HepG2 (cell line): Measurements from ENCODE around the gene MRPL50. TPM values are rescaled to one million over a fixed set of nuclear protein-coding genes. Genes with fewer than 3 reads are reported as not detected.

Source experiments
- ARNT2 ChIP-seq: sonication (generic); formaldehyde crosslinking; IDR thresholded peaks from 2 replicates; pipeline ENCODE4 v1.8.0; 2022; ENCODE audit warnings: mild to moderate bottlenecking, low read depth, missing genetic modification reagents, moderate library complexity
- DPF2 ChIP-seq: sonication (generic); formaldehyde crosslinking; IDR thresholded peaks from 2 replicates; pipeline ENCODE4 v1.4.0; 2020; ENCODE audit warnings: mild to moderate bottlenecking, low read depth, missing genetic modification reagents, borderline replicate concordance
- FOXK1 ChIP-seq: sonication (generic); formaldehyde crosslinking; IDR thresholded peaks from 2 replicates; pipeline ENCODE4 v1.4.0; 2020; ENCODE audit warnings: low read depth, missing genetic modification reagents, borderline replicate concordance
- HOXA7 ChIP-seq: sonication (generic); formaldehyde crosslinking; IDR thresholded peaks from 2 replicates; pipeline ENCODE4 v1.8.1; 2022; ENCODE audit warnings: mild to moderate bottlenecking, missing genetic modification reagents, moderate library complexity
- NR1H2 ChIP-seq: sonication (generic); formaldehyde crosslinking; IDR thresholded peaks from 2 replicates; pipeline ENCODE4 v1.8.1; 2022; ENCODE audit warnings: low read depth, missing genetic modification reagents, borderline replicate concordance
- RBAK ChIP-seq: sonication (generic); formaldehyde crosslinking; IDR thresholded peaks from 2 replicates; pipeline ENCODE4 v1.5.1; 2020; ENCODE audit warnings: mild to moderate bottlenecking, missing genetic modification reagents
- SRF ChIP-seq: IDR thresholded peaks from 2 replicates; pipeline ENCODE4 v1.6.1; 2011; ENCODE audit warnings: mild to moderate bottlenecking, low read depth, low read length, moderate library complexity
- THAP11 ChIP-seq: IDR thresholded peaks from 2 replicates; pipeline ENCODE4 v1.6.1; 2016; ENCODE audit warnings: missing biosample characterization, missing genetic modification reagents
- ZFP82 ChIP-seq: sonication (generic); formaldehyde crosslinking; IDR thresholded peaks from 2 replicates; pipeline ENCODE4 v1.5.1; 2020; ENCODE audit warnings: mild to moderate bottlenecking, missing genetic modification reagents, borderline replicate concordance
- ZNF234 ChIP-seq: sonication (generic); formaldehyde crosslinking; conservative IDR thresholded peaks from 2 replicates; pipeline ENCODE4 v1.5.1; 2020; ENCODE audit warnings: mild to moderate bottlenecking, missing genetic modification reagents
- ZNF530 ChIP-seq: sonication (generic); formaldehyde crosslinking; IDR thresholded peaks from 2 replicates; pipeline ENCODE4 v1.5.0; 2020; ENCODE audit warnings: low read depth, mild to moderate bottlenecking, missing genetic modification reagents
- ZNF713 ChIP-seq: sonication (generic); formaldehyde crosslinking; IDR thresholded peaks from 2 replicates; pipeline ENCODE4 v1.4.0; 2020; ENCODE audit warnings: mild to moderate bottlenecking, missing genetic modification reagents
- ZNF768 ChIP-seq: sonication (generic); formaldehyde crosslinking; IDR thresholded peaks from 2 replicates; pipeline ENCODE4 v1.4.0; 2020; ENCODE audit warnings: missing genetic modification reagents
- polyA plus RNA-seq, 8 experiments: library from polyadenylated mRNA; depleted of rRNA in 3 of 8; stranded (reverse) in 7 of 8; unstranded in 1 of 8; fragments of >200 nt; fragmentation: Illumina TruSeq in 4 of 8; extraction: Trizol in 4 of 8; gene quantifications; 2 replicates each; pipeline versions ENCODE4 v1.2.1 to v1.2.3, GENCODE V29; 2011 to 2016; ENCODE audit warnings: low read depth in 4 of 8, missing spikeins in 1 of 8, mixed read lengths in 1 of 8; ENCODE audit not compliant: insufficient read depth in 1 of 8
- total RNA-seq, 5 experiments: library from RNA; depleted of rRNA; stranded (reverse); fragments of >200 nt; fragmentation: Illumina TruSeq; extraction: Trizol; gene quantifications; 2 replicates each; pipeline ENCODE4 v1.2.3, GENCODE V29; 2016; ENCODE audit warnings: low read depth in 1 of 5
- TF ChIP-seq, protein P1 (sequence below): sonication (generic); formaldehyde crosslinking; IDR thresholded peaks from 2 replicates; pipeline ENCODE4 v1.4.0; 2020; ENCODE audit warnings: missing genetic modification reagents, borderline replicate concordance
- TF ChIP-seq, protein P2 (sequence below): sonication (generic); IDR thresholded peaks from 2 replicates; pipeline ENCODE4 v1.6.1; 2016; ENCODE audit warnings: low read depth, borderline replicate concordance
- TF ChIP-seq, protein P3 (sequence below): IDR thresholded peaks from 2 replicates; pipeline ENCODE4 v1.4.0; 2020; ENCODE audit warnings: mild to moderate bottlenecking, missing genetic modification reagents
- TF ChIP-seq, protein P4 (sequence below): sonication (generic); formaldehyde crosslinking; IDR thresholded peaks from 2 replicates; pipeline ENCODE4 v1.4.0; 2020; ENCODE audit warnings: missing genetic modification reagents
- TF ChIP-seq, protein P5 (sequence below): sonication (generic); formaldehyde crosslinking; IDR thresholded peaks from 2 replicates; pipeline ENCODE4 v1.4.0; 2020; ENCODE audit warnings: mild to moderate bottlenecking, missing genetic modification reagents

MRPL50 gene
- total and polyA plus RNA-seq, 2 of the 13 experiments (the other 11 are each of a cell fraction or from before 2014, with no cell fraction given): 37.1 to 70.0 TPM

DNA sequence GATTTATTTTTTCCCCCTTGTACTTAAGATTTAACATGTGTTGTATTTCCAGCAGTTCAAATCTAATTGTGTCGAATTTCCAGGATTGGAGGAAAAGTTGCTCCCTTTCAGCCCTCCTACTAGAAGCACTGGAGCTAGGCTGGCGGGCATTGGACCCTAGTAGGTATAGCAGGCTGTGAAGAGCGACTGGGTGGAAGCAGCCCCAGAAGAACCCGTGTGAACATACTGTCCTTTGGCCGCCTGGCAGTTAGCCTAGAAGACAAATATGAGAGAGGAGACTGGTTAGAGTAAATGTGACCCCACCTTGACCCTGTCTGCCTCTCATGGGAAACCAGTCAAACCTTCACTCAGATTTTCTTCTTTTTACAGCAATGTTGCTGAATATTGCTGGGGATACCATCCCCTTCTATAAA is 23.2 kb upstream of the MRPL50 start (continued):
- TF ChIP-seq, protein P1, sequence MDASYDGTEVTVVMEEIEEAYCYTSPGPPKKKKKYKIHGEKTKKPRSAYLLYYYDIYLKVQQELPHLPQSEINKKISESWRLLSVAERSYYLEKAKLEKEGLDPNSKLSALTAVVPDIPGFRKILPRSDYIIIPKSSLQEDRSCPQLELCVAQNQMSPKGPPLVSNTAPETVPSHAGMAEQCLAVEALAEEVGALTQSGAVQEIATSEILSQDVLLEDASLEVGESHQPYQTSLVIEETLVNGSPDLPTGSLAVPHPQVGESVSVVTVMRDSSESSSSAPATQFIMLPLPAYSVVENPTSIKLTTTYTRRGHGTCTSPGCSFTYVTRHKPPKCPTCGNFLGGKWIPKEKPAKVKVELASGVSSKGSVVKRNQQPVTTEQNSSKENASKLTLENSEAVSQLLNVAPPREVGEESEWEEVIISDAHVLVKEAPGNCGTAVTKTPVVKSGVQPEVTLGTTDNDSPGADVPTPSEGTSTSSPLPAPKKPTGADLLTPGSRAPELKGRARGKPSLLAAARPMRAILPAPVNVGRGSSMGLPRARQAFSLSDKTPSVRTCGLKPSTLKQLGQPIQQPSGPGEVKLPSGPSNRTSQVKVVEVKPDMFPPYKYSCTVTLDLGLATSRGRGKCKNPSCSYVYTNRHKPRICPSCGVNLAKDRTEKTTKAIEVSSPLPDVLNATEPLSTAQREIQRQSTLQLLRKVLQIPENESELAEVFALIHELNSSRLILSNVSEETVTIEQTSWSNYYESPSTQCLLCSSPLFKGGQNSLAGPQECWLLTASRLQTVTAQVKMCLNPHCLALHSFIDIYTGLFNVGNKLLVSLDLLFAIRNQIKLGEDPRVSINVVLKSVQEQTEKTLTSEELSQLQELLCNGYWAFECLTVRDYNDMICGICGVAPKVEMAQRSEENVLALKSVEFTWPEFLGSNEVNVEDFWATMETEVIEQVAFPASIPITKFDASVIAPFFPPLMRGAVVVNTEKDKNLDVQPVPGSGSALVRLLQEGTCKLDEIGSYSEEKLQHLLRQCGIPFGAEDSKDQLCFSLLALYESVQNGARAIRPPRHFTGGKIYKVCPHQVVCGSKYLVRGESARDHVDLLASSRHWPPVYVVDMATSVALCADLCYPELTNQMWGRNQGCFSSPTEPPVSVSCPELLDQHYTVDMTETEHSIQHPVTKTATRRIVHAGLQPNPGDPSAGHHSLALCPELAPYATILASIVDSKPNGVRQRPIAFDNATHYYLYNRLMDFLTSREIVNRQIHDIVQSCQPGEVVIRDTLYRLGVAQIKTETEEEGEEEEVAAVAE (CRISPR knock-in tag): no peak; the same call in 1 of the 2 replicates
- TF ChIP-seq, protein P2, sequence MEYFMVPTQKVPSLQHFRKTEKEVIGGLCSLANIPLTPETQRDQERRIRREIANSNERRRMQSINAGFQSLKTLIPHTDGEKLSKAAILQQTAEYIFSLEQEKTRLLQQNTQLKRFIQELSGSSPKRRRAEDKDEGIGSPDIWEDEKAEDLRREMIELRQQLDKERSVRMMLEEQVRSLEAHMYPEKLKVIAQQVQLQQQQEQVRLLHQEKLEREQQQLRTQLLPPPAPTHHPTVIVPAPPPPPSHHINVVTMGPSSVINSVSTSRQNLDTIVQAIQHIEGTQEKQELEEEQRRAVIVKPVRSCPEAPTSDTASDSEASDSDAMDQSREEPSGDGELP: no peak
- TF ChIP-seq, protein P3, sequence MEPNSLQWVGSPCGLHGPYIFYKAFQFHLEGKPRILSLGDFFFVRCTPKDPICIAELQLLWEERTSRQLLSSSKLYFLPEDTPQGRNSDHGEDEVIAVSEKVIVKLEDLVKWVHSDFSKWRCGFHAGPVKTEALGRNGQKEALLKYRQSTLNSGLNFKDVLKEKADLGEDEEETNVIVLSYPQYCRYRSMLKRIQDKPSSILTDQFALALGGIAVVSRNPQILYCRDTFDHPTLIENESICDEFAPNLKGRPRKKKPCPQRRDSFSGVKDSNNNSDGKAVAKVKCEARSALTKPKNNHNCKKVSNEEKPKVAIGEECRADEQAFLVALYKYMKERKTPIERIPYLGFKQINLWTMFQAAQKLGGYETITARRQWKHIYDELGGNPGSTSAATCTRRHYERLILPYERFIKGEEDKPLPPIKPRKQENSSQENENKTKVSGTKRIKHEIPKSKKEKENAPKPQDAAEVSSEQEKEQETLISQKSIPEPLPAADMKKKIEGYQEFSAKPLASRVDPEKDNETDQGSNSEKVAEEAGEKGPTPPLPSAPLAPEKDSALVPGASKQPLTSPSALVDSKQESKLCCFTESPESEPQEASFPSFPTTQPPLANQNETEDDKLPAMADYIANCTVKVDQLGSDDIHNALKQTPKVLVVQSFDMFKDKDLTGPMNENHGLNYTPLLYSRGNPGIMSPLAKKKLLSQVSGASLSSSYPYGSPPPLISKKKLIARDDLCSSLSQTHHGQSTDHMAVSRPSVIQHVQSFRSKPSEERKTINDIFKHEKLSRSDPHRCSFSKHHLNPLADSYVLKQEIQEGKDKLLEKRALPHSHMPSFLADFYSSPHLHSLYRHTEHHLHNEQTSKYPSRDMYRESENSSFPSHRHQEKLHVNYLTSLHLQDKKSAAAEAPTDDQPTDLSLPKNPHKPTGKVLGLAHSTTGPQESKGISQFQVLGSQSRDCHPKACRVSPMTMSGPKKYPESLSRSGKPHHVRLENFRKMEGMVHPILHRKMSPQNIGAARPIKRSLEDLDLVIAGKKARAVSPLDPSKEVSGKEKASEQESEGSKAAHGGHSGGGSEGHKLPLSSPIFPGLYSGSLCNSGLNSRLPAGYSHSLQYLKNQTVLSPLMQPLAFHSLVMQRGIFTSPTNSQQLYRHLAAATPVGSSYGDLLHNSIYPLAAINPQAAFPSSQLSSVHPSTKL (CRISPR knock-in tag): peak; percentile 97
- no peak; the same call in 1 of the 2 replicates for TF ChIP-seq DPF2 (CRISPR knock-in tag)
- no peak for TF ChIP-seq ZNF768 (CRISPR knock-in tag)
- peak; percentile 75; the same call in 1 of the 2 replicates for TF ChIP-seq THAP11 (CRISPR knock-in tag)
- no peak for TF ChIP-seq NR1H2 (CRISPR knock-in tag)
- TF ChIP-seq, protein P4, sequence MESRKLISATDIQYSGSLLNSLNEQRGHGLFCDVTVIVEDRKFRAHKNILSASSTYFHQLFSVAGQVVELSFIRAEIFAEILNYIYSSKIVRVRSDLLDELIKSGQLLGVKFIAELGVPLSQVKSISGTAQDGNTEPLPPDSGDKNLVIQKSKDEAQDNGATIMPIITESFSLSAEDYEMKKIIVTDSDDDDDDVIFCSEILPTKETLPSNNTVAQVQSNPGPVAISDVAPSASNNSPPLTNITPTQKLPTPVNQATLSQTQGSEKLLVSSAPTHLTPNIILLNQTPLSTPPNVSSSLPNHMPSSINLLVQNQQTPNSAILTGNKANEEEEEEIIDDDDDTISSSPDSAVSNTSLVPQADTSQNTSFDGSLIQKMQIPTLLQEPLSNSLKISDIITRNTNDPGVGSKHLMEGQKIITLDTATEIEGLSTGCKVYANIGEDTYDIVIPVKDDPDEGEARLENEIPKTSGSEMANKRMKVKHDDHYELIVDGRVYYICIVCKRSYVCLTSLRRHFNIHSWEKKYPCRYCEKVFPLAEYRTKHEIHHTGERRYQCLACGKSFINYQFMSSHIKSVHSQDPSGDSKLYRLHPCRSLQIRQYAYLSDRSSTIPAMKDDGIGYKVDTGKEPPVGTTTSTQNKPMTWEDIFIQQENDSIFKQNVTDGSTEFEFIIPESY (CRISPR knock-in tag): no peak
- TF ChIP-seq ZFP82 (CRISPR knock-in tag): no peak
- peak; percentile 54; the same call in 1 of the 2 replicates for TF ChIP-seq FOXK1
- TF ChIP-seq ZNF713 (CRISPR knock-in tag): no peak
- TF ChIP-seq ARNT2: no peak
- TF ChIP-seq ZNF234 (CRISPR knock-in tag): no peak
- TF ChIP-seq SRF: no peak
- no peak for TF ChIP-seq ZNF530
- no peak for TF ChIP-seq RBAK
- TF ChIP-seq, protein P5, sequence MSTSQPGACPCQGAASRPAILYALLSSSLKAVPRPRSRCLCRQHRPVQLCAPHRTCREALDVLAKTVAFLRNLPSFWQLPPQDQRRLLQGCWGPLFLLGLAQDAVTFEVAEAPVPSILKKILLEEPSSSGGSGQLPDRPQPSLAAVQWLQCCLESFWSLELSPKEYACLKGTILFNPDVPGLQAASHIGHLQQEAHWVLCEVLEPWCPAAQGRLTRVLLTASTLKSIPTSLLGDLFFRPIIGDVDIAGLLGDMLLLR (CRISPR knock-in tag): no peak
- TF ChIP-seq HOXA7 (CRISPR knock-in tag): no peak
